Measurements from ENCODE around the gene ZXDA. TPM values are rescaled to one million over a fixed set of nuclear protein-coding genes. Genes with fewer than 3 reads are reported as not detected.

ZXDA gene
- total RNA-seq, 4 donors from 2014 or later: 11.4 to 14.3 (median 13.0) TPM

GRCh38 chrX:57900975-57901374 is 9.3 kb downstream of the ZXDA start:
- TF ChIP-seq EP300 (IDR thresholded peaks at IDR 0.05): no peak
- TF ChIP-seq POLR2A (IDR thresholded peaks at IDR 0.05): no peak
- no peak for TF ChIP-seq CTCF (IDR thresholded peaks at IDR 0.05)
- no peak overlapping the region for H3K4me3 ChIP-seq
- H3K4me1 ChIP-seq: peaks cover 0 to 8% (median 2%) of the 10 kb centered on the region in 4 donors
- no peaks in the 10 kb centered on the region for H3K27me3 ChIP-seq
- DNase-seq (ENCODE audit: low spot score in 2 of 2): no peak
- WGBS, 2 donors: 18 to 29% methylated on average over 4 of the region's 4 CpGs
- H3K27ac ChIP-seq: peak overlapping the region in 2 of 4 donors; percentile 17 to 32
- H3K36me3 ChIP-seq: no peaks in the 10 kb centered on the region
- no peaks in the 10 kb centered on the region for H3K9me3 ChIP-seq

GRCh38 chrX:57899906-57900305 is 10.4 kb downstream of the ZXDA start:
- Histone ChIP-seq H3K9me3 (no peaks in the 10 kb centered on the region), H3K27ac (no peak overlapping the region), H3K4me1 (peaks cover 0 to 8% (median 2%) of the 10 kb centered on the region in 4 donors), H3K4me3 (no peak overlapping the region), H3K27me3 (no peaks in the 10 kb centered on the region), H3K36me3 (no peaks in the 10 kb centered on the region)
- no peak for DNase-seq (ENCODE audit: low spot score in 2 of 2)
- TF ChIP-seq CTCF (IDR thresholded peaks at IDR 0.05): no peak

GRCh38 chrX:57899064-57899463 is 11.2 kb downstream of the ZXDA start:
- 48 to 73% methylated on average over 1 of the region's 1 CpG for WGBS, 2 donors
- TF ChIP-seq EP300 (IDR thresholded peaks at IDR 0.05) (no peak), POLR2A (IDR thresholded peaks at IDR 0.05) (no peak), CTCF (IDR thresholded peaks at IDR 0.05) (no peak)

GRCh38 chrX:57871463-57871862 is 38.8 kb downstream of the ZXDA start:
- H3K9me3 ChIP-seq: peaks cover 0 to 10% (median 0%) of the 10 kb centered on the region in 4 donors
- no peaks in the 10 kb centered on the region for H3K4me1 ChIP-seq
- peaks cover 0 to 7% (median 0%) of the 10 kb centered on the region in 3 donors for H3K36me3 ChIP-seq
- WGBS, 2 donors: 90 to 94% methylated on average over 4 to 6 of the region's 6 CpGs
- no peaks in the 10 kb centered on the region for H3K27me3 ChIP-seq
- no peak overlapping the region for H3K4me3 ChIP-seq
- no peak overlapping the region for H3K27ac ChIP-seq
- TF ChIP-seq POLR2A (IDR thresholded peaks at IDR 0.05) (no peak), EP300 (IDR thresholded peaks at IDR 0.05) (no peak), CTCF (IDR thresholded peaks at IDR 0.05) (no peak)
- no peak for DNase-seq (ENCODE audit: low spot score in 2 of 2)

More at GRCh38 chrX:57899064-57899463, 11.2 kb downstream of the ZXDA start:
- no peak overlapping the region for H3K4me3 ChIP-seq
- DNase-seq (ENCODE audit: low spot score in 2 of 2): no peak
- peaks cover 0 to 8% (median 2%) of the 10 kb centered on the region in 4 donors for H3K4me1 ChIP-seq
- no peaks in the 10 kb centered on the region for H3K36me3 ChIP-seq
- H3K27ac ChIP-seq: no peak overlapping the region
- no peaks in the 10 kb centered on the region for H3K27me3 ChIP-seq
- H3K9me3 ChIP-seq: no peaks in the 10 kb centered on the region

Other genes with a start within 250 kb of the ZXDA start
- under 1 TPM in 2 of 4 donors, not detected in 2; 0.22 to 0.39 TPM for gene NLRP2B, start 230.2 kb downstream of the ZXDA start, total RNA-seq

All from tibial nerve (tissue), 4 donors.